Testis (tissue), 2 donors: Measurements from ENCODE around the gene HS1BP3.

Source experiments
- CTCF ChIP-seq, 3 experiments: fragments of 450-650 bp in 2 of 3; fragments of 200-600 bp in 1 of 3; sonication (generic) in 1 of 3; IDR thresholded peaks; one replicate each; pipeline ENCODE4 v1.5.1; 2016 to 2019; ENCODE audit warnings: antibody characterized with exemption in 3 of 3, mild to moderate bottlenecking in 2 of 3, moderate library complexity in 1 of 3
- POLR2A ChIP-seq: fragments of 450-650 bp; IDR thresholded peaks from one replicate; pipeline ENCODE4 v1.6.1; 2017; ENCODE audit warnings: antibody characterized with exemption, mild to moderate bottlenecking, moderate library complexity

- TF ChIP-seq CTCF (IDR thresholded peaks at IDR 0.05) (no peak), POLR2A (no peak)
Measured at GRCh38 chr2:20689428-20690264, 38.7 kb upstream of the HS1BP3 start.
